Tibial nerve (tissue), 3 donors: Measurements from ENCODE around the gene CTNNA3.

Source experiments
- POLR2A ChIP-seq, 2 donors: fragments of 450-650 bp; IDR thresholded peaks; one replicate each; pipeline ENCODE4 v1.6.1; 2017; ENCODE audit warnings: antibody characterized with exemption in 2 of 2, mild to moderate bottlenecking in 2 of 2, moderate library complexity in 2 of 2
- TF ChIP-seq, protein P1 (sequence below), 5 experiments: fragments of 200-600 bp in 3 of 5; fragments of 450-650 bp in 2 of 5; sonication (generic) in 3 of 5; IDR thresholded peaks; one replicate each; pipeline ENCODE4 v1.5.1; 2016 to 2019; ENCODE audit warnings: antibody characterized with exemption in 5 of 5, mild to moderate bottlenecking in 3 of 5, moderate library complexity in 2 of 5

DNA sequence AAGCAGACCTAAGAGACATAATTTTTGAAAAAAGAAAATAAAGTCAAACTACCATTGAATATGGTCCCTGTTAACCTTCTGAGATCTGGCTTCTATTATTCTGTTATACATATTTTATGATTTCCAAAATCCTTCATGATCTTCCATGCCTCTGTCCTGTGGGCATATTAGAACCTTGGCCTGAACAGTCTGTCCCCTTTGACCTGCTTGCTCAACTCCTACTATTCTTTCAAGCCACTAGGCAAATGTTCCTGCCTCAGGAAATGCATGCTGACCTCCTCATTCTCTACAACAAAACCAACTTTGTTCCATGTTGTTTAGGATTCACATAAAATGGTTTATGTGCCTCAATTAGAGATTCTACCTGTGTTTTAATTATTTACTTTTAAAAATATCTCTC, 1315.0 kb downstream of the CTNNA3 start:
- TF ChIP-seq, protein P1, sequence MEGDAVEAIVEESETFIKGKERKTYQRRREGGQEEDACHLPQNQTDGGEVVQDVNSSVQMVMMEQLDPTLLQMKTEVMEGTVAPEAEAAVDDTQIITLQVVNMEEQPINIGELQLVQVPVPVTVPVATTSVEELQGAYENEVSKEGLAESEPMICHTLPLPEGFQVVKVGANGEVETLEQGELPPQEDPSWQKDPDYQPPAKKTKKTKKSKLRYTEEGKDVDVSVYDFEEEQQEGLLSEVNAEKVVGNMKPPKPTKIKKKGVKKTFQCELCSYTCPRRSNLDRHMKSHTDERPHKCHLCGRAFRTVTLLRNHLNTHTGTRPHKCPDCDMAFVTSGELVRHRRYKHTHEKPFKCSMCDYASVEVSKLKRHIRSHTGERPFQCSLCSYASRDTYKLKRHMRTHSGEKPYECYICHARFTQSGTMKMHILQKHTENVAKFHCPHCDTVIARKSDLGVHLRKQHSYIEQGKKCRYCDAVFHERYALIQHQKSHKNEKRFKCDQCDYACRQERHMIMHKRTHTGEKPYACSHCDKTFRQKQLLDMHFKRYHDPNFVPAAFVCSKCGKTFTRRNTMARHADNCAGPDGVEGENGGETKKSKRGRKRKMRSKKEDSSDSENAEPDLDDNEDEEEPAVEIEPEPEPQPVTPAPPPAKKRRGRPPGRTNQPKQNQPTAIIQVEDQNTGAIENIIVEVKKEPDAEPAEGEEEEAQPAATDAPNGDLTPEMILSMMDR (IDR thresholded peaks at IDR 0.05) = no peak
- no peak for TF ChIP-seq POLR2A (IDR thresholded peaks at IDR 0.05)
